ENCODE results near the gene C1QL4.
"Not testable (repeated sequence)": the region's sequence is repeated elsewhere in the genome, so short reads cannot be mapped to it uniquely, and the experiment has no call there.

- TF ChIP-seq, protein P1, sequence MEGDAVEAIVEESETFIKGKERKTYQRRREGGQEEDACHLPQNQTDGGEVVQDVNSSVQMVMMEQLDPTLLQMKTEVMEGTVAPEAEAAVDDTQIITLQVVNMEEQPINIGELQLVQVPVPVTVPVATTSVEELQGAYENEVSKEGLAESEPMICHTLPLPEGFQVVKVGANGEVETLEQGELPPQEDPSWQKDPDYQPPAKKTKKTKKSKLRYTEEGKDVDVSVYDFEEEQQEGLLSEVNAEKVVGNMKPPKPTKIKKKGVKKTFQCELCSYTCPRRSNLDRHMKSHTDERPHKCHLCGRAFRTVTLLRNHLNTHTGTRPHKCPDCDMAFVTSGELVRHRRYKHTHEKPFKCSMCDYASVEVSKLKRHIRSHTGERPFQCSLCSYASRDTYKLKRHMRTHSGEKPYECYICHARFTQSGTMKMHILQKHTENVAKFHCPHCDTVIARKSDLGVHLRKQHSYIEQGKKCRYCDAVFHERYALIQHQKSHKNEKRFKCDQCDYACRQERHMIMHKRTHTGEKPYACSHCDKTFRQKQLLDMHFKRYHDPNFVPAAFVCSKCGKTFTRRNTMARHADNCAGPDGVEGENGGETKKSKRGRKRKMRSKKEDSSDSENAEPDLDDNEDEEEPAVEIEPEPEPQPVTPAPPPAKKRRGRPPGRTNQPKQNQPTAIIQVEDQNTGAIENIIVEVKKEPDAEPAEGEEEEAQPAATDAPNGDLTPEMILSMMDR (IDR thresholded peaks at IDR 0.05) = not testable (repeated sequence)
- TF ChIP-seq POLR2A, POLR2AphosphoS5 (IDR thresholded peaks at IDR 0.05): not testable (repeated sequence)
These were observed 54.1 kb downstream of the C1QL4 start for GRCh38 chr12:49282740-49283375.
